ENCODE results near the gene LPCAT2. TPM values are rescaled to one million over a fixed set of nuclear protein-coding genes. Genes with fewer than 3 reads are reported as not detected.

LPCAT2 gene
- total RNA-seq, 1 experiment from 2014 or later, result 62.1 TPM

GRCh38 chr16:55562936-55563335 is 54.1 kb downstream of the LPCAT2 start:
- ChIA-PET POLR2A (no interaction called here), CTCF (no interaction called here)
- ATAC-seq, result no peak
- no peaks in the 10 kb centered on the region for H3K9me3 ChIP-seq (ENCODE audit: control insufficient read depth, insufficient read depth, low read depth, low read length)
- TF ChIP-seq CTCF (IDR thresholded peaks at IDR 0.05) (no peak), REST (IDR thresholded peaks at IDR 0.05; ENCODE audit: insufficient read depth in 1 of 2, low read depth in 2 of 2, low read length in 1 of 2) (no peak), SIN3A (IDR thresholded peaks at IDR 0.05; ENCODE audit: borderline replicate concordance, insufficient read depth, low read depth, low read length) (no peak), POLR2AphosphoS5 (IDR thresholded peaks at IDR 0.05; ENCODE audit: low read depth, low read length) (no peak), TCF7L2 (IDR thresholded peaks at IDR 0.05; ENCODE audit: low read depth, low read length) (no peak)
- no peaks in the 10 kb centered on the region for H3K36me3 ChIP-seq (ENCODE audit: control insufficient read depth, insufficient read depth, low read length)
- H3K27me3 ChIP-seq (ENCODE audit: control insufficient read depth, insufficient read depth, low read length), result no peaks in the 10 kb centered on the region
- DNase-seq (ENCODE audit: low read depth, low spot score), result no peak
- no TSS peak for BruUV-seq (replicated peaks)
- in situ Hi-C loops (cut with HindIII; ENCODE audit: low pct_unique_long_range_greater_than_20kb, low sequenced_read_pairs) (no loop called here), intact Hi-C loops (cut with micrococcal nuclease; ENCODE audit: unreplicated experiment) (no loop called here)
- H3K4me1 ChIP-seq (ENCODE audit: control insufficient read depth, insufficient read depth, low read length), result no peaks in the 10 kb centered on the region
- no peak overlapping the region for H3K4me3 ChIP-seq (ENCODE audit: low read depth in 2 of 2, low read length in 2 of 2)
- H3K27ac ChIP-seq (ENCODE audit: low read length), result no peak overlapping the region

- ATAC-seq (no peak), DNase-seq (ENCODE audit: low read depth, low spot score) (no peak)
- TSS peak; percentile 7 for BruUV-seq (replicated peaks)
- Histone ChIP-seq H3K4me3 (ENCODE audit: low read depth in 2 of 2, low read length in 2 of 2) (no peak overlapping the region), H3K36me3 (ENCODE audit: control insufficient read depth, insufficient read depth, low read length) (no peaks in the 10 kb centered on the region), H3K27ac (ENCODE audit: low read length) (no peak overlapping the region), H3K27me3 (ENCODE audit: control insufficient read depth, insufficient read depth, low read length) (no peaks in the 10 kb centered on the region), H3K4me1 (ENCODE audit: control insufficient read depth, insufficient read depth, low read length) (no peaks in the 10 kb centered on the region), H3K9me3 (ENCODE audit: control insufficient read depth, insufficient read depth, low read depth, low read length) (no peaks in the 10 kb centered on the region)
- TF ChIP-seq TCF7L2 (IDR thresholded peaks at IDR 0.05; ENCODE audit: low read depth, low read length) (no peak), SIN3A (IDR thresholded peaks at IDR 0.05; ENCODE audit: borderline replicate concordance, insufficient read depth, low read depth, low read length) (no peak), REST (IDR thresholded peaks at IDR 0.05; ENCODE audit: insufficient read depth in 1 of 2, low read depth in 2 of 2, low read length in 1 of 2) (no peak), POLR2AphosphoS5 (IDR thresholded peaks at IDR 0.05; ENCODE audit: low read depth, low read length) (no peak), CTCF (IDR thresholded peaks at IDR 0.05) (no peak)
- intact Hi-C loops (cut with micrococcal nuclease; ENCODE audit: unreplicated experiment) (no loop called here), in situ Hi-C loops (cut with HindIII; ENCODE audit: low pct_unique_long_range_greater_than_20kb, low sequenced_read_pairs) (no loop called here)
- POLR2A ChIA-PET, result no interaction called here
- CTCF ChIA-PET, result no interaction called here
These were observed 54.9 kb downstream of the LPCAT2 start for GRCh38 chr16:55563797-55564196.

Data from Panc1 (cell line).